Neural cell (in vitro differentiated cells): ENCODE results near the gene CDT1. TPM values are rescaled to one million over a fixed set of nuclear protein-coding genes. Genes with fewer than 3 reads are reported as not detected.
"Not testable (repeated sequence)": the region's sequence is repeated elsewhere in the genome, so short reads cannot be mapped to it uniquely, and the experiment has no call there.

ENCODE experiments used
- H2AFZ ChIP-seq: fragments of 200-600, 300-800 bp; sonication (generic), shearing (Covaris generic); 2 replicates; pipeline ENCODE4 v1.6.0; 2014; ENCODE audit warnings: low read depth, mild to moderate bottlenecking, antibody characterized with exemption, low read length, moderate library complexity
- H3F3A ChIP-seq: fragments of 200-600 bp; shearing (Covaris generic); 2 replicates; pipeline ENCODE4 v1.6.1; 2016; ENCODE audit warnings: mild to moderate bottlenecking, moderate library complexity, mixed read lengths, antibody characterized with exemption, low read length; ENCODE audit not compliant: insufficient read depth, poor library complexity, severe bottlenecking
- H3K27ac ChIP-seq: fragments of 200-600, 300-800 bp; sonication (generic), shearing (Covaris generic); 2 replicates; pipeline ENCODE4 v1.5.1; 2014; ENCODE audit warnings: mild to moderate bottlenecking, low read length, moderate library complexity
- H3K27me3 ChIP-seq: fragments of 300-800, 200-600 bp; sonication (generic), shearing (Covaris generic); 2 replicates; pipeline ENCODE4 v1.6.0; 2014; ENCODE audit warnings: mild to moderate bottlenecking, low read depth, low read length, moderate library complexity; ENCODE audit not compliant: insufficient read depth
- H3K36me3 ChIP-seq: fragments of 300-800, 200-600 bp; sonication (generic), shearing (Covaris generic); 2 replicates; pipeline ENCODE4 v1.5.1; 2014; ENCODE audit warnings: mild to moderate bottlenecking, antibody characterized with exemption, low read length, moderate library complexity; ENCODE audit not compliant: insufficient read depth
- H3K4me2 ChIP-seq: fragments of 300-800, 200-600 bp; sonication (generic), shearing (Covaris generic); 2 replicates; pipeline ENCODE4 v1.6.0; 2014; ENCODE audit warnings: mild to moderate bottlenecking, low read length
- H3K4me3 ChIP-seq: fragments of 300-800, 200-600 bp; sonication (generic), shearing (Covaris generic); 2 replicates; pipeline ENCODE4 v1.5.1; 2014; ENCODE audit warnings: mild to moderate bottlenecking, low read length, moderate library complexity
- H3K79me2 ChIP-seq: fragments of 200-600 bp; shearing (Covaris generic); replicated peaks from 2 replicates; pipeline ENCODE4 v1.6.0; 2014; ENCODE audit warnings: mild to moderate bottlenecking, low read length, moderate library complexity; ENCODE audit not compliant: insufficient read depth
- H3K9ac ChIP-seq: fragments of 300-800, 200-600 bp; sonication (generic), shearing (Covaris generic); 2 replicates; pipeline ENCODE4 v1.6.1; 2016; ENCODE audit warnings: mild to moderate bottlenecking, low read length, mixed read lengths
- H3K9me2 ChIP-seq: fragments of 200-600 bp; shearing (Covaris generic); 2 replicates; pipeline ENCODE4 v1.6.1; 2016; ENCODE audit warnings: mild to moderate bottlenecking, low read length, mixed read lengths; ENCODE audit not compliant: insufficient read depth
- H3K9me3 ChIP-seq: fragments of 200-600, 300-800 bp; sonication (generic), shearing (Covaris generic); 2 replicates; pipeline ENCODE4 v1.6.1; 2016; ENCODE audit warnings: mild to moderate bottlenecking, mixed run types, low read length, moderate library complexity, mixed read lengths
- H4K20me1 ChIP-seq: fragments of 200-600 bp; shearing (Covaris generic); 2 replicates; pipeline ENCODE4 v1.6.1; 2016; ENCODE audit warnings: mild to moderate bottlenecking, mixed run types; ENCODE audit not compliant: insufficient read depth
- CTCF ChIP-seq: fragments of 450-650 bp; IDR thresholded peaks from 2 replicates; pipeline ENCODE4 v1.5.1; 2014; ENCODE audit warnings: antibody characterized with exemption, mild to moderate bottlenecking, moderate library complexity; ENCODE audit not compliant: poor library complexity, severe bottlenecking
- EP300 ChIP-seq: fragments of 450-650 bp; conservative IDR thresholded peaks from 2 replicates; pipeline ENCODE4 v1.6.1; 2014; ENCODE audit warnings: antibody characterized with exemption, mild to moderate bottlenecking, moderate library complexity; ENCODE audit not compliant: poor library complexity, severe bottlenecking
- EZH2 ChIP-seq: fragments of 200-600, 300-800 bp; shearing (Covaris generic), sonication (generic); IDR thresholded peaks from 2 replicates; pipeline ENCODE4 v1.6.1; 2014; ENCODE audit warnings: antibody characterized with exemption, low read length, borderline replicate concordance, mild to moderate bottlenecking; ENCODE audit not compliant: insufficient read depth, poor library complexity, severe bottlenecking
- MXI1 ChIP-seq: fragments of 450-650 bp; conservative IDR thresholded peaks from 2 replicates; pipeline ENCODE4 v1.6.1; 2014; ENCODE audit warnings: antibody characterized with exemption, mild to moderate bottlenecking; ENCODE audit not compliant: poor library complexity, severe bottlenecking
- POLR2AphosphoS5 ChIP-seq: IDR thresholded peaks from 2 replicates; pipeline ENCODE4 v1.6.1; 2012
- RAD21 ChIP-seq: fragments of 450-650 bp; conservative IDR thresholded peaks from 2 replicates; pipeline ENCODE4 v1.6.1; 2014; ENCODE audit warnings: antibody characterized with exemption, mild to moderate bottlenecking, moderate library complexity
- REST ChIP-seq: IDR thresholded peaks from 2 replicates; pipeline ENCODE4 v1.6.1; 2012; ENCODE audit warnings: borderline replicate concordance
- SMC3 ChIP-seq: fragments of 450-650 bp; conservative IDR thresholded peaks from 2 replicates; pipeline ENCODE4 v1.6.1; 2014; ENCODE audit warnings: antibody characterized with exemption, mild to moderate bottlenecking, moderate library complexity; ENCODE audit not compliant: poor library complexity
- TAF1 ChIP-seq: IDR thresholded peaks from 2 replicates; pipeline ENCODE4 v1.6.1; 2012; ENCODE audit warnings: low read depth
- polyA plus RNA-seq: library from polyadenylated mRNA; depleted of rRNA; stranded (reverse); fragments of >200 nt; gene quantifications from 2 replicates; pipeline ENCODE4 v1.2.3, GENCODE V29; 2014

Gene CDT1
- polyA plus RNA-seq, 1 donor from 2014 or later: 1.0 TPM

- no peak overlapping the region for H3K9ac ChIP-seq
- H3K27me3 ChIP-seq: no peaks in the 10 kb centered on the region
- H3K9me2 ChIP-seq: no peaks in the 10 kb centered on the region
- no peaks in the 10 kb centered on the region for H3K36me3 ChIP-seq
- H3K9me3 ChIP-seq: no peaks in the 10 kb centered on the region
- no peak overlapping the region for H3K4me3 ChIP-seq
- H3K79me2 ChIP-seq: no peaks in the 10 kb centered on the region
- no peak overlapping the region for H2AFZ ChIP-seq
- H3K4me2 ChIP-seq: no peak overlapping the region
- no peak overlapping the region for H3K27ac ChIP-seq
- no peaks in the 10 kb centered on the region for H3F3A ChIP-seq
- H4K20me1 ChIP-seq: no peaks in the 10 kb centered on the region
- no peak for TF ChIP-seq POLR2AphosphoS5
- no peak for TF ChIP-seq RAD21
- no peak for TF ChIP-seq CTCF
- no peak for TF ChIP-seq REST
- TF ChIP-seq MXI1: no peak
- TF ChIP-seq EZH2: no peak
- TF ChIP-seq TAF1: no peak
- TF ChIP-seq EP300: no peak
- no peak for TF ChIP-seq SMC3
Measured at GRCh38 chr16:88771294-88771772, 32.3 kb upstream of the CDT1 start.

- not testable (repeated sequence) for H3K9me3 ChIP-seq, H4K20me1 ChIP-seq, H3K79me2 ChIP-seq, H3K4me3 ChIP-seq, H3K27me3 ChIP-seq, H3K36me3 ChIP-seq, H2AFZ ChIP-seq, H3K27ac ChIP-seq, H3F3A ChIP-seq, H3K9me2 ChIP-seq, H3K9ac ChIP-seq, H3K4me2 ChIP-seq
Measured at GRCh38 chr16:88771781-88772180, 31.8 kb upstream of the CDT1 start.
